RWPE2 (cell line): ENCODE measurements around the gene DNMT3A.

ENCODE experiments used
- ATAC-seq: fragments of 200-7000 bp; cut with Tn5 transposase; 3 replicates; pipeline ENCODE4 v1.9.1; 2021; ENCODE audit warnings: low read depth
- DNase-seq: peaks from one replicate; pipeline ENCODE4 v3.0.0-alpha.2; 2020; ENCODE audit warnings: low spot score
- H3K27ac ChIP-seq: fragments of 450-650 bp; 2 replicates; pipeline ENCODE4 v1.5.1; 2017; ENCODE audit warnings: mild to moderate bottlenecking; ENCODE audit not compliant: poor library complexity, severe bottlenecking
- H3K27me3 ChIP-seq: fragments of 250-450 bp; sonication (Bioruptor Pico); 2 replicates; pipeline ENCODE4 v1.5.1; 2021; ENCODE audit warnings: mild to moderate bottlenecking, moderate library complexity; ENCODE audit not compliant: insufficient read depth, poor library complexity, severe bottlenecking
- H3K36me3 ChIP-seq: fragments of 250-450 bp; sonication (Bioruptor Pico); 2 replicates; pipeline ENCODE4 v1.5.1; 2020; ENCODE audit warnings: low read depth, mild to moderate bottlenecking, moderate library complexity
- H3K4me1 ChIP-seq: fragments of 250-450 bp; sonication (Bioruptor Pico); 2 replicates; pipeline ENCODE4 v1.5.1; 2021; ENCODE audit warnings: mild to moderate bottlenecking, moderate library complexity; ENCODE audit not compliant: insufficient read depth, poor library complexity, severe bottlenecking
- H3K4me3 ChIP-seq: fragments of 250-450 bp; sonication (Bioruptor Pico); 2 replicates; pipeline ENCODE4 v1.5.1; 2021; ENCODE audit warnings: mild to moderate bottlenecking, moderate library complexity; ENCODE audit not compliant: severe bottlenecking
- H3K9me3 ChIP-seq: fragments of 250-450 bp; sonication (Bioruptor Pico); 2 replicates; pipeline ENCODE4 v1.5.1; 2021; ENCODE audit warnings: mild to moderate bottlenecking, moderate library complexity; ENCODE audit not compliant: severe bottlenecking
- CTCF ChIP-seq: fragments of 450-650 bp; IDR thresholded peaks from one replicate; pipeline ENCODE4 v1.5.1; 2017; ENCODE audit warnings: mild to moderate bottlenecking, moderate library complexity; ENCODE audit not compliant: poor library complexity, severe bottlenecking

The DNMT3A gene

GRCh38 chr2:25380586-25381375 lies 39.1 kb upstream of the DNMT3A start:
- Histone ChIP-seq H3K9me3 (no peaks in the 10 kb centered on the region), H3K4me1 (peaks cover 20% of the 10 kb centered on the region), H3K4me3 (no peak overlapping the region), H3K27me3 (no peaks in the 10 kb centered on the region), H3K36me3 (no peaks in the 10 kb centered on the region), H3K27ac (no peak overlapping the region)
- TF ChIP-seq CTCF = no peak
- no peak for DNase-seq
- no peak for ATAC-seq

GRCh38 chr2:25380023-25380422 lies 38.3 kb upstream of the DNMT3A start:
- TF ChIP-seq CTCF = no peak
- Histone ChIP-seq H3K4me1 (peaks cover 20% of the 10 kb centered on the region), H3K27me3 (no peaks in the 10 kb centered on the region), H3K36me3 (no peaks in the 10 kb centered on the region), H3K4me3 (no peak overlapping the region), H3K27ac (no peak overlapping the region), H3K9me3 (no peaks in the 10 kb centered on the region)
- no peak for ATAC-seq
- DNase-seq = no peak

- Histone ChIP-seq H3K27me3 (no peaks in the 10 kb centered on the region), H3K4me1 (peaks cover 20% of the 10 kb centered on the region), H3K4me3 (no peak overlapping the region), H3K36me3 (no peaks in the 10 kb centered on the region), H3K27ac (no peak overlapping the region), H3K9me3 (no peaks in the 10 kb centered on the region)
- no peak for ATAC-seq
- no peak for DNase-seq
- TF ChIP-seq CTCF = no peak
These were observed 37.8 kb upstream of the DNMT3A start for GRCh38 chr2:25379535-25379934.

GRCh38 chr2:25378731-25379490 lies 37.2 kb upstream of the DNMT3A start:
- peak overlapping the region; percentile 67 for H3K27ac ChIP-seq
- no peak overlapping the region for H3K4me3 ChIP-seq
- TF ChIP-seq CTCF = no peak
- H3K36me3 ChIP-seq = no peaks in the 10 kb centered on the region
- H3K27me3 ChIP-seq = no peaks in the 10 kb centered on the region
- no peaks in the 10 kb centered on the region for H3K9me3 ChIP-seq
- DNase-seq (no peak), ATAC-seq (no peak)
- H3K4me1 ChIP-seq = peaks cover 20% of the 10 kb centered on the region
